Measurements from ENCODE around the gene STARD5.

Gene STARD5

GRCh38 chr15:81309647-81310450, 14.1 kb downstream of the STARD5 start:
- DNase-seq = no peak

GRCh38 chr15:81308260-81308659, 15.7 kb downstream of the STARD5 start:
- no peak for DNase-seq

- DNase-seq = no peak
Measured at GRCh38 chr15:81304226-81304625, 19.7 kb downstream of the STARD5 start.

GRCh38 chr15:81303244-81304225, 20.4 kb downstream of the STARD5 start:
- DNase-seq = no peak

- no peak for DNase-seq
Measured at GRCh38 chr15:81302701-81303109, 21.2 kb downstream of the STARD5 start.

- DNase-seq = no peak
Measured at GRCh38 chr15:81301815-81302399, 22.0 kb downstream of the STARD5 start.

GRCh38 chr15:81301385-81301784, 22.6 kb downstream of the STARD5 start:
- no peak for DNase-seq

GRCh38 chr15:81299630-81300273, 24.2 kb downstream of the STARD5 start:
- no peak for DNase-seq

GRCh38 chr15:81299156-81299555, 24.8 kb downstream of the STARD5 start:
- DNase-seq = no peak

- no peak for DNase-seq
Measured at GRCh38 chr15:81298611-81299010, 25.3 kb downstream of the STARD5 start.

- DNase-seq = no peak
Measured at GRCh38 chr15:81297603-81298575, 26.1 kb downstream of the STARD5 start.

- DNase-seq = no peak
Measured at GRCh38 chr15:81297147-81297572, 26.8 kb downstream of the STARD5 start.

GRCh38 chr15:81296673-81297072, 27.3 kb downstream of the STARD5 start:
- DNase-seq = no peak

GRCh38 chr15:81296186-81296585, 27.8 kb downstream of the STARD5 start:
- no peak for DNase-seq

GRCh38 chr15:81295486-81296121, 28.3 kb downstream of the STARD5 start:
- no peak for DNase-seq

GRCh38 chr15:81294516-81294880, 29.4 kb downstream of the STARD5 start:
- DNase-seq = no peak

- no peak for DNase-seq
Measured at GRCh38 chr15:81293728-81294515, 30.0 kb downstream of the STARD5 start.

GRCh38 chr15:81292523-81293001, 31.4 kb downstream of the STARD5 start:
- DNase-seq = no peak

- no peak for DNase-seq
Measured at GRCh38 chr15:81291916-81292522, 31.9 kb downstream of the STARD5 start.

GRCh38 chr15:81289910-81290309, 34.0 kb downstream of the STARD5 start:
- DNase-seq = no peak
